IMR-90 (cell line): Measurements from ENCODE around the gene OOSP1. TPM values are rescaled to one million over a fixed set of nuclear protein-coding genes. Genes with fewer than 3 reads are reported as not detected.

Source experiments
- ATAC-seq: fragments of 200-7000 bp; cut with Tn5 transposase; 2 replicates; pipeline ENCODE4 v1.9.1; 2020; ENCODE audit warnings: low read depth, mild to moderate bottlenecking, moderate library complexity
- BruUV-seq: library from RNA; stranded (reverse); fragments of 400-500 nt; replicated peaks from 2 replicates; lab custom pipeline; 2021; lab: Mats Ljungman, UMichigan
- CTCF ChIA-PET: fragments of 300-600 bp; formaldehyde crosslinking; extraction: SDS; loops from one replicate; lab custom pipeline; 2021; ENCODE audit warnings: antibody characterized with exemption; lab: Yijun Ruan, JAX
- POLR2A ChIA-PET: fragments of 300-600 bp; sonication (Branson Sonifier 250); formaldehyde crosslinking; loops from one replicate; lab custom pipeline; 2022; ENCODE audit warnings: antibody characterized with exemption; ENCODE audit not compliant: unreplicated experiment; lab: Charles Lee
- DNase-seq: peaks from one replicate; pipeline ENCODE4 v3.0.0; 2013
- H2AFZ ChIP-seq: replicated peaks from 2 replicates; pipeline ENCODE3; 2013; ENCODE audit warnings: low read length, mild to moderate bottlenecking; ENCODE audit not compliant: poor library complexity
- H2AK5ac ChIP-seq: 2 replicates; pipeline ENCODE4 v1.6.1; 2013; ENCODE audit warnings: low read depth, low read length, inconsistent platforms
- H2AK9ac ChIP-seq: replicated peaks from 2 replicates; pipeline ENCODE3; 2013; ENCODE audit warnings: mild to moderate bottlenecking, low read depth, low read length, moderate library complexity; ENCODE audit not compliant: poor library complexity
- H2BK120ac ChIP-seq: 2 replicates; pipeline ENCODE4 v1.6.1; 2013; ENCODE audit warnings: low read depth, low read length, inconsistent platforms
- H2BK15ac ChIP-seq: 3 replicates; pipeline ENCODE4 v1.6.1; 2013; ENCODE audit warnings: low read depth, low read length, inconsistent platforms
- H2BK20ac ChIP-seq: 2 replicates; pipeline ENCODE4 v1.6.1; 2013; ENCODE audit warnings: low read depth, mild to moderate bottlenecking, inconsistent platforms, low read length, moderate library complexity
- H2BK5ac ChIP-seq: 2 replicates; pipeline ENCODE4 v1.6.1; 2013; ENCODE audit warnings: mild to moderate bottlenecking, low read depth, low read length, inconsistent platforms; ENCODE audit not compliant: poor library complexity, severe bottlenecking
- H3K14ac ChIP-seq: replicated peaks from 2 replicates; pipeline ENCODE4 v1.6.1; 2013; ENCODE audit warnings: low read depth, low read length, inconsistent platforms
- H3K18ac ChIP-seq: 2 replicates; pipeline ENCODE4 v1.6.1; 2013; ENCODE audit warnings: low read depth, low read length, control low read depth
- H3K23ac ChIP-seq: 2 replicates; pipeline ENCODE4 v1.6.1; 2013; ENCODE audit warnings: low read depth, low read length, inconsistent platforms
- H3K27ac ChIP-seq: 2 replicates; pipeline ENCODE4 v1.5.1; 2013; ENCODE audit warnings: mild to moderate bottlenecking, control low read depth, low read length; ENCODE audit not compliant: insufficient read depth
- H3K27me3 ChIP-seq: 2 replicates; pipeline ENCODE4 v1.6.1; 2013; ENCODE audit warnings: low read length; ENCODE audit not compliant: control insufficient read depth, insufficient read depth
- H3K36me3 ChIP-seq: 2 replicates; pipeline ENCODE4 v1.6.1; 2013; ENCODE audit warnings: low read length, mixed read lengths; ENCODE audit not compliant: control insufficient read depth, insufficient read depth
- H3K4ac ChIP-seq: 2 replicates; pipeline ENCODE4 v1.6.1; 2013; ENCODE audit warnings: low read depth, low read length, inconsistent platforms
- H3K4me1 ChIP-seq: 2 replicates; pipeline ENCODE4 v1.6.1; 2013; ENCODE audit warnings: low read length, mixed read lengths; ENCODE audit not compliant: control insufficient read depth, insufficient read depth
- H3K4me2 ChIP-seq: 2 replicates; pipeline ENCODE4 v1.6.1; 2013; ENCODE audit warnings: low read depth, mild to moderate bottlenecking, control low read depth, low read length, moderate library complexity
- H3K4me3 ChIP-seq: 2 replicates; pipeline ENCODE4 v1.5.1; 2013; ENCODE audit warnings: low read depth, mild to moderate bottlenecking, control low read depth, low read length, moderate library complexity; ENCODE audit not compliant: insufficient read depth
- H3K56ac ChIP-seq: 2 replicates; pipeline ENCODE4 v1.6.1; 2013; ENCODE audit warnings: low read length, inconsistent platforms; ENCODE audit not compliant: insufficient read depth; ENCODE audit errors: extremely low read depth
- H3K79me1 ChIP-seq, 2 experiments: 2 replicates each; pipeline ENCODE4 v1.6.1; 2013; ENCODE audit warnings: low read length in 2 of 2, inconsistent platforms in 1 of 2, low read depth in 1 of 2
- H3K9ac ChIP-seq: 2 replicates; pipeline ENCODE4 v1.6.1; 2013; ENCODE audit warnings: low read depth, low read length, control low read depth
- H3K9me1 ChIP-seq: 2 replicates; pipeline ENCODE4 v1.6.1; 2013; ENCODE audit warnings: low read length, inconsistent platforms; ENCODE audit not compliant: insufficient read depth
- H3K9me3 ChIP-seq: 2 replicates; pipeline ENCODE4 v1.6.1; 2013; ENCODE audit warnings: low read length; ENCODE audit not compliant: control insufficient read depth, insufficient read depth
- H4K20me1 ChIP-seq: 2 replicates; pipeline ENCODE4 v1.6.1; 2013; ENCODE audit warnings: low read length, inconsistent platforms; ENCODE audit not compliant: insufficient read depth
- H4K5ac ChIP-seq: 2 replicates; pipeline ENCODE4 v1.6.1; 2013; ENCODE audit warnings: mild to moderate bottlenecking, low read depth, low read length, control low read depth
- H4K8ac ChIP-seq, 2 experiments: 2 replicates each; pipeline ENCODE4 v1.6.1; 2013; ENCODE audit warnings: low read depth in 2 of 2, low read length in 2 of 2, control low read depth in 1 of 2, inconsistent platforms in 1 of 2
- H4K91ac ChIP-seq: 2 replicates; pipeline ENCODE4 v1.6.1; 2013; ENCODE audit warnings: low read depth, low read length, inconsistent platforms; ENCODE audit not compliant: insufficient read depth
- MAZ ChIP-seq: IDR thresholded peaks from 2 replicates; pipeline ENCODE4 v1.6.1; 2012; ENCODE audit warnings: low read depth, mild to moderate bottlenecking, low read length, improper control_type of control experiment, moderate library complexity, borderline replicate concordance
- WGBS, 2 experiments: methylation state at CpG; one replicate each; pipeline versions ENCODE4 v1.1.5 to v1.1.7; 2013; ENCODE audit warnings: missing lambda C conversion rate in 2 of 2; ENCODE audit not compliant: insufficient read length in 1 of 2; ENCODE audit errors: extremely low coverage in 2 of 2; 5-methylcytosine and 5-hydroxymethylcytosine counted together
- dilution Hi-C: fragments of 300-500 bp; cut with HindIII; formaldehyde crosslinking; loops from one replicate; pipeline ENCODE4 v1.14.3; 2018; ENCODE audit warnings: low sequenced_read_pairs; ENCODE audit not compliant: unreplicated experiment
- in situ Hi-C: fragments of 300-500 bp; cut with MboI; formaldehyde crosslinking; loops from 3 replicates; pipeline ENCODE4 v1.14.3; 2019; ENCODE audit warnings: low sequenced_read_pairs, inconsistent platforms, mixed read lengths
- intact Hi-C: fragments of 100-400 bp; cut with micrococcal nuclease; formaldehyde crosslinking; loops from 2 replicates; pipeline ENCODE4 v1.10.0; 2022
- polyA plus RNA-seq, 3 experiments: library from polyadenylated mRNA; depleted of rRNA; stranded (reverse); fragments of >200 nt; gene quantifications; 2 replicates each; pipeline ENCODE4 v1.2.3, GENCODE V29; 2012; ENCODE audit warnings: low replicate concordance in 1 of 3
- total RNA-seq: library from RNA; depleted of rRNA; stranded (reverse); fragments of >200 nt; gene quantifications from 2 replicates; pipeline ENCODE4 v1.2.3, GENCODE V29; 2012
- TF ChIP-seq, protein P1 (sequence below): fragments of 150-350 bp; IDR thresholded peaks from 2 replicates; pipeline ENCODE4 v1.6.1; 2017; ENCODE audit warnings: mild to moderate bottlenecking, antibody characterized with exemption, low read length, low read depth

The OOSP1 gene
- total and polyA plus RNA-seq, 2 of the 4 experiments (the other 2 are of a cell fraction) = not detected

DNA sequence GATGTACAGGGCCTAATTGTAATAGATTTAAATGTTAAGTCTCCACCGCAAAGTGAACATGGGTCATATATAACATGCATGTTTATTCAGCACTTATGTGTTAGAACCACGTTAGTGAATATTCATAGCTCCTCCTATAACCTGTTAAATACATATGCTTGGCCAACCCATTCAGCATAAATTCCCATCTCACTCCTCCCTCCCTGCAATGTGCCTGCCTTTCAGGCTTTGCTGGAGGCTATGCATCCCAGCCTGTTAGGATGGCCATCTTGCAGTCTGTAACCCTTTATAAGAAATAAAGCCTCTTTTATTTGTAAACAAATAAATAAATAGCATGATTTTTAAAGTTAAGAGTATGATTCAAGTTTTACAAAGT lies 23.9 kb downstream of the OOSP1 start:
- ChIA-PET POLR2A (no interaction called here), CTCF (no interaction called here)
- no TSS peak for BruUV-seq
- no peak for DNase-seq
- Histone ChIP-seq H4K5ac (no peak overlapping the region), H2AK5ac (no peak overlapping the region), H3K18ac (no peak overlapping the region), H3K9me3 (no peaks in the 10 kb centered on the region), H2BK15ac (no peak overlapping the region), H3K4me2 (no peak overlapping the region), H2AK9ac (no peak overlapping the region), H4K20me1 (no peaks in the 10 kb centered on the region), H4K91ac (no peak overlapping the region), H2BK120ac (no peak overlapping the region), H3K4ac (no peak overlapping the region), H3K14ac (no peak overlapping the region), H2BK20ac (no peak overlapping the region), H3K27ac (no peak overlapping the region), H3K9me1 (no peaks in the 10 kb centered on the region), H3K23ac (no peak overlapping the region), H2AFZ (no peak overlapping the region), H3K9ac (no peak overlapping the region), H3K27me3 (no peaks in the 10 kb centered on the region), H3K4me3 (no peak overlapping the region), H3K4me1 (no peaks in the 10 kb centered on the region), H3K79me1 (no peaks in the 10 kb centered on the region), H2BK5ac (no peak overlapping the region), H3K36me3 (no peaks in the 10 kb centered on the region), H3K56ac (no peak overlapping the region), H4K8ac (no peak overlapping the region)
- intact Hi-C loops = no loop called here
- in situ Hi-C loops = no loop called here
- no peak for ATAC-seq
- TF ChIP-seq MAZ = no peak
- TF ChIP-seq, protein P1, sequence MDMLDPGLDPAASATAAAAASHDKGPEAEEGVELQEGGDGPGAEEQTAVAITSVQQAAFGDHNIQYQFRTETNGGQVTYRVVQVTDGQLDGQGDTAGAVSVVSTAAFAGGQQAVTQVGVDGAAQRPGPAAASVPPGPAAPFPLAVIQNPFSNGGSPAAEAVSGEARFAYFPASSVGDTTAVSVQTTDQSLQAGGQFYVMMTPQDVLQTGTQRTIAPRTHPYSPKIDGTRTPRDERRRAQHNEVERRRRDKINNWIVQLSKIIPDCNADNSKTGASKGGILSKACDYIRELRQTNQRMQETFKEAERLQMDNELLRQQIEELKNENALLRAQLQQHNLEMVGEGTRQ = no peak
- 40% methylated on average over 1 of the region's 2 CpGs; no CpG with 5 or more reads in 1 of the 2 experiments for WGBS, 2 experiments
- dilution Hi-C loops = no loop called here
